Fibroblast of villous mesenchyme (primary cell): ENCODE results near the gene ZNF500. TPM values are rescaled to one million over a fixed set of nuclear protein-coding genes. Genes with fewer than 3 reads are reported as not detected.

Source experiments
- DNase-seq: peaks from one replicate; pipeline ENCODE4 v3.0.0-alpha.2; 2010; ENCODE audit warnings: low read depth
- H3K4me3 ChIP-seq: 2 replicates; pipeline ENCODE4 v1.5.1; 2011; ENCODE audit warnings: low read depth, mild to moderate bottlenecking, low read length
- total RNA-seq: library from RNA; depleted of rRNA; stranded (reverse); fragments of >200 nt; gene quantifications from 2 replicates; pipeline ENCODE4 v1.2.3, GENCODE V29; 2012
- TF ChIP-seq, protein P1 (sequence below): IDR thresholded peaks from 2 replicates; pipeline ENCODE4 v1.5.1; 2012; ENCODE audit warnings: low read depth, mild to moderate bottlenecking, low read length; ENCODE audit not compliant: insufficient read depth

The ZNF500 gene
- total RNA-seq, 1 donor, result 12.5 TPM

DNA sequence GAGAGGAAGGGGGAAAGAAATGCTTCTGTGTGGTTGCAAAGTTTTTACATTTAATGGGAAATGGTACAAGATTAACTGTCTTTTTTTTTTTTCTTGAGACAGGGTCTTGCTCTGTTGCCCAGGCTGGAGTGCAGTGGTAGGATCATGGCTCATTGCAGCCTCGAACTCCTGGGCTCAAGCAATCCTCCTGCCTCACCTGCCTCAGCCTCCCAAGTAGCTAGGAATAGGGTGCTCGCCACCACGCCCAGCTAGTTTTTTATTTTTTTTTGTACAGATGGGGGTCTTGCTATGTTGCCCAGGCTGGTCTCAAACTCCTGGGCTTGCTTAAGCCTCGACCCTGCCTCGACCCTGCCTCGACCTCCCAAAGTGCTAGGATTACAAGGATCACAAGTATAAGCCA is 39.3 kb upstream of the ZNF500 start:
- TF ChIP-seq, protein P1, sequence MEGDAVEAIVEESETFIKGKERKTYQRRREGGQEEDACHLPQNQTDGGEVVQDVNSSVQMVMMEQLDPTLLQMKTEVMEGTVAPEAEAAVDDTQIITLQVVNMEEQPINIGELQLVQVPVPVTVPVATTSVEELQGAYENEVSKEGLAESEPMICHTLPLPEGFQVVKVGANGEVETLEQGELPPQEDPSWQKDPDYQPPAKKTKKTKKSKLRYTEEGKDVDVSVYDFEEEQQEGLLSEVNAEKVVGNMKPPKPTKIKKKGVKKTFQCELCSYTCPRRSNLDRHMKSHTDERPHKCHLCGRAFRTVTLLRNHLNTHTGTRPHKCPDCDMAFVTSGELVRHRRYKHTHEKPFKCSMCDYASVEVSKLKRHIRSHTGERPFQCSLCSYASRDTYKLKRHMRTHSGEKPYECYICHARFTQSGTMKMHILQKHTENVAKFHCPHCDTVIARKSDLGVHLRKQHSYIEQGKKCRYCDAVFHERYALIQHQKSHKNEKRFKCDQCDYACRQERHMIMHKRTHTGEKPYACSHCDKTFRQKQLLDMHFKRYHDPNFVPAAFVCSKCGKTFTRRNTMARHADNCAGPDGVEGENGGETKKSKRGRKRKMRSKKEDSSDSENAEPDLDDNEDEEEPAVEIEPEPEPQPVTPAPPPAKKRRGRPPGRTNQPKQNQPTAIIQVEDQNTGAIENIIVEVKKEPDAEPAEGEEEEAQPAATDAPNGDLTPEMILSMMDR, result no peak
- DNase-seq, result no peak
- no peak overlapping the region for H3K4me3 ChIP-seq

DNA sequence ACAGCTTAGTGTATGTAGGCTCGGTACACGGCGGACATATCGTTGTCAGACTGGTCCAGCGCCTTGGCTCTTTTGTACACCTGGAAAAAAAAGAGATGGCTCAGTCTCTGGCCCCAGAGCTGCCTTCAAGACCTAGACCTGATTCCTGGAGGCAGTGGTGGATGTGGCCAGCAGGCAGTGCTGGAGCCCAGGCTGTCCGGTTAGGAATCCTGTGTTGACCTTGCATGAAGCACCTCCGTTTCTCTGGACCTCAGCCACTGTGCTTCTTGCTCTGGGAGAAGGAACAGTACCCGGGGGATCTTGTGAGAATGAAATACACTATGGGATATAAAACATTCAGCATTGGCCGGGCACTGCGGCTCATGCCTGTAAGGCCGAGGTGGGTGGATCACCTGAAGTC is 38.3 kb upstream of the ZNF500 start:
- TF ChIP-seq, protein P1, result no peak
- no peak overlapping the region for H3K4me3 ChIP-seq
- DNase-seq, result peak; percentile 7

DNA sequence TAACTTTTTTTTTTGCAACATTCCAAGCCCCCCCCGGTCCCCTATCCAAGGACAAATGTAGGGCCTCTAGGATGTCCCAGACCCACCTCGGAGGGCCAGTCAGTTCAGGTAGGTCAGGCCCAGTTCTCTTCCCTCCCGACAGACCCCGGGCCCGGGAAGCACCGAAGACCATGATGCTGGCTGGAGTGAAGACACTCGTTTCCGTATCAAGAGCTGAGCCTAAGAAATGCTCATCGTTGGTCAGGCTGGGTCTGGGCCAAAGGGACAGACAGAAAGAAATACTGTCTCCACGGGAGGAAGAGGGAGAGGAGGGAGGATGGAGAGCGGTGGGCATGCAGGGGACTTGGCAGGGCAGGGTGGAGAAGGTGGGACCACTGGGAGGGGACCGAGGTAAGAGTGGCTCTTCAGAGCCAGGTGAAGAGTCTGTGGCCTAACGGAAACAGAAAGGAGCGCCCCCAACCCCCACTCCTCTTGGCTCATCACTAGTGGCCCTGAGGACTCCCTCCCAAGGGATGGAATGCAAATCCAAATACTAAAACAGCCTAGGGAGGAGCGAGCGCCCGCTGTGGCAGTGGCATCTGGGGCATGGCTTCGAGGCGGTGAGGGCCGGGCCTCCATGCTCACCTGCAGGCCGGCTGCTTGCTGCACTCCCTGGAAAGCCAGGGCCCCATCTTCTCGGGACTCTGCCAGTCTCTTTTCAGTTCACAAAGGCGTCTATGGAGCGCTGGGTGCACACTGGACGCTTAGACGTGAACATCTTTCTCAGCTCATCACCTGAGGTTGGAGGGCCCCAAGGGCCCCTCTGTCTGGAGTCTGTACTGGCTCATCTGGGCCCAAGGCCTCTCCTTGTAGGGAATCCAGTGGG is 37.2 kb upstream of the ZNF500 start:
- no peak overlapping the region for H3K4me3 ChIP-seq
- DNase-seq, result no peak
- TF ChIP-seq, protein P1, result no peak

DNA sequence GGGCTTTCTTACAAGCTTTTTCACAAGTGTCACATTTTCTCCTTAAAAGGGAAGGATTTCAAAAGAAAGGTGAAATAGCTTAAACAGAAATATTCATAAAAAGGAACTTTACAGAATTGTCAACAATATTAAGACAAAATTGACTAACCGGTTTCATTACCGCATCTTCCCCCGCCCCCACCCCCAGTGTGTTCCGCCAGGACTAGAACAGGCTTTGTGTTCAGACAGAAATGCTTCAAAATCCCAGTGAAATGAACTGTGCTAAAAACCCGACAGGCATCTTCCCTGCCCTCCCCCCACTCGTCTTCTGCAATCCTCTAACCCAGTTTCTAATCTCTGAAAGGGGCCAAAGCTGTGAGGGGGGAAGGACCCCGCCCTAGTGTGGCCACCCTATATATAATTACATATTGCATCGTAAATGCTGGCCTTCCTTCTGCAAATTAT is 36.5 kb upstream of the ZNF500 start:
- peak overlapping the region; percentile 77 for H3K4me3 ChIP-seq
- TF ChIP-seq, protein P1, result no peak
- DNase-seq, result peak; percentile 53

DNA sequence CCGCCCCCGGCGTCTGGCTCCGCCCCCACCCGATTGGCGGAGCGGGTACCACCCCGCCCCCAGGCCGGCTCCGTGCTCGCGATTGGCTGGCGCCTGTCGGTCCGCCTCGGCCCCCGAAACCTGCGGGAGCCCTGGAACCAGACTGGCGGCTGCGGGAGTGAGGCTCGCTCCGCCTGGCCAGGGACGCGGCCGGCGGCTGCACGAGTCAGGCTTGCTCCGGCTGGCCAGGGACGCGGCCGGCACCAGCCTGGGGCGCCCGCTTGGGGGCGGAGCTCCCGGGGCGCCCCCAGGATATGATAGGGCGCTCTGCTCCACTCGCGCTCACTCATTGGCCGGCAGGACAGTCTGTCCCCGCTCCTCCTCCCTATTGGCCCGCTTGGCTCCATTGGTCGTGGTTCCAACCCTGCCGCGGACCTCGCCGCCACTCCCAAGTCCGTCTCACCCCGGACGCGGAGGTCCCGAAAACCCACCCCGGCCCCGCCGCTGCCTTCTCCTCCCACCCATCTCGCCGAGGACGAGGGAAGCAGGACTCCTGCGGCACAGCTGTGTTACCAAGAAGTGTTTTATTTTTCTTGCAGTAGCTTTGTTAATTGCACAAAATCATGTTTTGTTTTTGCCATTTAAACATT is 35.8 kb upstream of the ZNF500 start:
- TF ChIP-seq, protein P1, result peak; percentile 16
- DNase-seq, result peak; percentile 92
- peak overlapping the region; percentile 77 for H3K4me3 ChIP-seq

DNA sequence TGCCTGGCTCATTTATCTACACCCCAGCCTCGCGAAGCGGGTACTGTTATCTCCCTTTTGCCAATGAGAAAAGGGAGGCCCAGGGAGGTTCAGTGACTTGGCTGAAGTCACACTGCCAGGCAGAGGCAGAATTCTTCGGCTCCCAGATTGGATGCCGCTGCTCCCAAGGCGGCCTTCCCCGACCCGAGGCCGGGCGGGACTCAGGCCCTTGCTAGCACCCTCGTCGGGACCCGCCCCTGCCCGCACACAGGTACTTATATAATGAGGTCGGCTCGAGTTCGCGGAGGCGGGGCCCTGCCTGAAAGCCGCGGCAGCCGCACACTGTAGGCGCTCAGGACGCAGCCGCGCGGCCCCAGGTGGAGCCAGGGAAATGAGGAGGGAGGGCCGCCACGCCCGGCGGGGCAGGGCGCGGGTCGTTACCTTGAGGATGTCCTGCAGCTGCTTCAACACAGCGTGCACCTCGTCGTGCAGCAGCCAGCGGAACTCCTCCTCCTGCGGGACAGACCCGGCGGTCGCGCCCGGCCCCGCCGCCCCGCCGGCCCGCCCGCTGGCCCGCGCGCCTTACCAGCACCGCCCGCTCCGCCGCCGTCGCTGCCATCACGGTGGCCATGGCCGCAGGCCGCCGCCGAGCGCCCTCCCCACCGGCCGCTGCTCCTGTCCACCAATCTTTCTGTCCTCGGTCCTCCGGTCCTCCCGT is 35.1 kb upstream of the ZNF500 start, which contains the start of gene ROGDI:
Gene ROGDI, minus strand, starts transcription at position 672 of the 697 bp plus-strand sequence. Its CDS starts 62 bp downstream, at position 610.
- peak within 1 kb of the TSS; percentile 77 for H3K4me3 ChIP-seq
- DNase-seq, result peak; percentile 48
- TF ChIP-seq, protein P1, result no peak
